Body of pancreas (tissue), 4 donors: ENCODE data around the gene ETV3.

Experiments used
- POLR2A ChIP-seq, 3 donors: fragments of 450-650 bp; IDR thresholded peaks; one replicate each; pipeline ENCODE4 v1.6.1; 2016; ENCODE audit warnings: antibody characterized with exemption in 3 of 3, mild to moderate bottlenecking in 2 of 3
- TF ChIP-seq, protein P1 (sequence below), 7 experiments: fragments of 450-650 bp in 4 of 7; fragments of 200-600 bp in 3 of 7; sonication (generic) in 3 of 7; IDR thresholded peaks; one replicate each; pipeline ENCODE4 v1.5.1; 2016 to 2019; ENCODE audit warnings: antibody characterized with exemption in 7 of 7

- no peak for TF ChIP-seq POLR2A (IDR thresholded peaks at IDR 0.05)
- TF ChIP-seq, protein P1, sequence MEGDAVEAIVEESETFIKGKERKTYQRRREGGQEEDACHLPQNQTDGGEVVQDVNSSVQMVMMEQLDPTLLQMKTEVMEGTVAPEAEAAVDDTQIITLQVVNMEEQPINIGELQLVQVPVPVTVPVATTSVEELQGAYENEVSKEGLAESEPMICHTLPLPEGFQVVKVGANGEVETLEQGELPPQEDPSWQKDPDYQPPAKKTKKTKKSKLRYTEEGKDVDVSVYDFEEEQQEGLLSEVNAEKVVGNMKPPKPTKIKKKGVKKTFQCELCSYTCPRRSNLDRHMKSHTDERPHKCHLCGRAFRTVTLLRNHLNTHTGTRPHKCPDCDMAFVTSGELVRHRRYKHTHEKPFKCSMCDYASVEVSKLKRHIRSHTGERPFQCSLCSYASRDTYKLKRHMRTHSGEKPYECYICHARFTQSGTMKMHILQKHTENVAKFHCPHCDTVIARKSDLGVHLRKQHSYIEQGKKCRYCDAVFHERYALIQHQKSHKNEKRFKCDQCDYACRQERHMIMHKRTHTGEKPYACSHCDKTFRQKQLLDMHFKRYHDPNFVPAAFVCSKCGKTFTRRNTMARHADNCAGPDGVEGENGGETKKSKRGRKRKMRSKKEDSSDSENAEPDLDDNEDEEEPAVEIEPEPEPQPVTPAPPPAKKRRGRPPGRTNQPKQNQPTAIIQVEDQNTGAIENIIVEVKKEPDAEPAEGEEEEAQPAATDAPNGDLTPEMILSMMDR (IDR thresholded peaks at IDR 0.05) = no peak
Measured at GRCh38 chr1:157147037-157147436, 8.8 kb upstream of the ETV3 start.
